ENCODE data around the gene TNNC1.
A peak's percentile ranks its signal among the peaks of the same experiment; 100 is the strongest.

Gene TNNC1

GRCh38 chr3:52415800-52416199 lies 38.0 kb downstream of the TNNC1 start:
- no peak for DNase-seq
- intact Hi-C loops (cut with DNase I) = no loop called here

- no peak for DNase-seq
- intact Hi-C loops (cut with DNase I) = loop anchor here (10.0 kb wide), 1 partner anchor 114 kb away; no protein-coding TSS in a partner anchor
Measured at GRCh38 chr3:52408466-52408865, 45.4 kb downstream of the TNNC1 start.

DNA sequence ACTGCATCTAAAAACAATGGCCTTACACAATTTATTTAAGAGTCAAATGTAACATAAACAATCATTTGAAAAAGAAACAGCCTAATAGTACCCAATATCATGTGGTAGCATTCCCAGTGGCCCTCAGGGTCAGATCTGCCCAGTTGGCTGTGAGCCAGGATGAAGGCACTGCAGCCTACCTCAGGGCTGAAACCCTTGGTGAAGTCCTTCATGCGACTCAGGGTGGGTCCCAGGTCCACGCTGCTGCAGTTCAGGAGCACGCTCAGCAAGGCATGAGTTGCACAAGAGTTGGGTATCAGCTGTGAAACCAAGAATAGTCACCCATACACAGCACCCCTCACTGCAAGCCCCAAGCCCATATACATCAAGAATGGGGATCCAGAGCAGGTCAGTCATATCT lies 46.1 kb downstream of the TNNC1 start:
- intact Hi-C loops (cut with DNase I) = loop anchor here (10.0 kb wide), 1 partner anchor 113 kb away; no protein-coding TSS in a partner anchor
- DNase-seq = peak in 1 of 42 donors; percentile 1

DNA sequence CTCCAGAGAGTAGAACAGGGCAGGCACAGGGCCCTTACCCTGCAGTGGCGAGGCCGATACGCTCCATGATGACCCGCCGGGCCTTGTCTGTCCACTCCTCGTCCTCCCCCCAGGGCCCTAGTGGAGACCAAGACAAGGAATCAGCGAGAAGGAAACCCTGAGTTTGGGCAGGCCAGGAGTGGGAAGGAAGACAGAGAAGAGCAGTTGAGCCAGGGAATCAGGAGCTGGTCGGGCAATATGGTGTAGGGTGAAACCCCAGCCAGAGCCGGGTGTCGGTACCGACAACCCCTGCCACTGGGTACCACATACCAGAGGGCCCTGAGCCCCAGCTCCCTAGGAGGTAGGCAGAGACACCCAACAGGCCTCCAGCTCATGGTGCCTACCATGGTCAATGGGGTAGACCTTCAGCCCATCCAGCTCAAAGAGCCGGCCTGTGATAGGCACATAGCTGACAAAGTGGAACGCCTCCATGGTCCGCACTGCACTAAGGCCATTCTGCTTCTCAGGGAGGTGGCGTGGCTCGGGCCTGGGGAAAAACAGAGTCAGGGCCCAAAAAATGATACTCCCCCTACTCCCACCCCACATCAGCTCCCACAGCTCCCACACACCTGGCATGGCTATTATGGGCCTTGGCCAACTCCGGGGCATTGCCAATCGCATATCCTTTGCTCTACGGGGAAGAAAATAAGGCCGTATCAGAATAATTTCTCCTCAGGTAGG lies 46.9 kb downstream of the TNNC1 start:
- DNase-seq = peak in 1 of 42 donors; percentile 3
- intact Hi-C loops (cut with DNase I) = loop anchor here (10.0 kb wide), 1 partner anchor 112 kb away; no protein-coding TSS in a partner anchor

DNA sequence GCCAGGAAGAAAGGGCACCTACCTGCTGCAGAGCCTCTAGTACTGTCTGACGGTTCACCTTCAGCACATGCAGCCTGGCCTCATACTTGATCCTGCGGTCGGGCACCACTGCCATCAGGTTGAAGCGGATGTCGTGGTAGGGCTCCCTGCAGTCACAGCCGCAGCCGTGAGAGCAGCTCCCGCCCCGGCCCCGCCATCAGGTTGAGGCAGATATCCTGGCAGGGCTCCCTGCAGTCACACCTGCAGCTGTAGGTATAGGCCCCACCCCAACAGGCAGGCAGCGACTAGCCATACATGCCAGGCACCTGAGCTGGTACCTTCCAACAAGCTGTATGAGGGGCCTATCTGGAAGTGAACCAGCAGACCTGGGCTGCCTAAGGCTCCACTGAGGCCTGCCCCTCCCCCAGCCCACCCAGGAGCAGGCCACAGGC lies 47.6 kb downstream of the TNNC1 start:
- no peak for DNase-seq
- intact Hi-C loops (cut with DNase I) = loop anchor here (10.0 kb wide), 1 partner anchor 111 kb away; no protein-coding TSS in a partner anchor

- intact Hi-C loops (cut with DNase I) = loop anchor here (10.0 kb wide), 1 partner anchor 111 kb away; no protein-coding TSS in a partner anchor
- DNase-seq = peak in 1 of 42 donors; percentile 0
Measured at GRCh38 chr3:52405601-52406110, 48.2 kb downstream of the TNNC1 start.

DNA sequence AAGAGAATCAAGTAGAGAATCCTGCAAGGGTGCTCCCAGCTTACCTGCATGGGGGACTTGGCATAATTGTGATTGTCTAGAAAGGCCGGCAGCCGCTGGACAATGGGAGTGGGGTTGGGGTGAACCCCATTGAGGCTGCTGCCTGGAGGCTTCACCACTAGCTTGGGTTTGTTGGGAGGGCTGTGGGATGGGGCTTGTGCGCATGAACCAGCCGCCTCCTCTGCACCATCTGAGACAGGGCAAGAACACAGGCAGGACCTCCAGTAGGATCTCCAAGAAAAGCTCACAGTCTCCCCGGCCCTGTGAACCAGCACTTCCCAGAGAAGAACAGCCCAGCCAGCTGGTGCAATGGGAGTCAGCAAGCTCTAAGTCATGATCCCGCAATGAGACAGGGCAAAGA lies 48.8 kb downstream of the TNNC1 start:
- peak in 1 of 42 donors; percentile 4 for DNase-seq
- intact Hi-C loops (cut with DNase I) = loop anchor here (10.0 kb wide), 1 partner anchor 110 kb away; no protein-coding TSS in a partner anchor

- DNase-seq = peak in 1 of 42 donors; percentile 1
- intact Hi-C loops (cut with DNase I) = loop anchor here (10.0 kb wide), 1 partner anchor 110 kb away; no protein-coding TSS in a partner anchor
Measured at GRCh38 chr3:52404391-52404790, 49.5 kb downstream of the TNNC1 start.

DNA sequence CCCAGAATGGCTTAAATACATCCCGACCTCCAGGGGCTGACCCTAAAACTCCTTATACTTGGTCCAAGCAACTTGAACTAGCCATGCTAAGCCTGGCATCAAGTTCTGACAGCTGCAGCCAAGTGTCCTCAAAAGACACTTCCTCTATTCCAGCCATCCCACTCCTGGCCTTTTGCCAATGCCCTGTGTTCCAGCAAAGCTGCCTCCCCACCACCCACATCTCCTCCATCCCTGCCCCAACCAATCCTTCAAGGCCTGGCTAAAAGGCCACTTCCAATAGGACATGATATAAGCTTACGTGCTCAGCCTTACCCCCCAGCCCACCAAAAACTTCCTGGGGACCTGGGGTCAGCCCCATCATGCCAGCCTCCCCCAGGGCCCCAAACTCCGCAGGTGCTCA lies 49.9 kb downstream of the TNNC1 start:
- intact Hi-C loops (cut with DNase I) = loop anchor here (10.0 kb wide), 1 partner anchor 109 kb away; no protein-coding TSS in a partner anchor
- DNase-seq = peak in 1 of 42 donors; percentile 16

DNA sequence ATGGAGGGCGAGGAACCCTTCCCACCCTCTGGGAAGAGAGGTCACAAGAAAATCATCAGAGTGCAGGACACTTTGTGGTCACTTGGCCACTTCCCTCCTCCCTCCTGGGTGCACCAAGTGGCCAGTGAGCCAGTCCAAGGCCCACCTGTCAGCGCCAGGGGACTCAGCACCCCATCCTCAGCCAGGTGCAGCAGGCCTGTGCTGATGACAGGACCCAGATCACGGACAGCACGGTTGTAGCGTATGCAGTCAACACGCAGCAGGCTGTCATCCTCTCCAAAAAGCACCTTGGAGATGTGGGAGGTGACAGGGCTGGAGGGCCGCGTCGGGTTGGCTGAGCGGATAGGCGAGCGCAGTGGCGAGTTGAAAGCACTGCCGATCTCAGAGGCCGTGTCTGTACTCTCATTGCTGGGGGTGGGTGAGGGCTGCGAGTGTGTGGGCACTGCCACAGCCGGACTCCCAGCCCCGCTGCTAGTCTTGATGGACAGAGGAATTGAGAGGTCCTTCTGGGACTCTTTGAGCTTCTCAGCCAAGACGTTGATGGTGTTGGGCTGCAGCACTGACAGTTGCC lies 50.5 kb downstream of the TNNC1 start:
- peak in 1 of 42 donors; percentile 6 for DNase-seq
- intact Hi-C loops (cut with DNase I) = loop anchor here (10.0 kb wide), 1 partner anchor 109 kb away; no protein-coding TSS in a partner anchor

DNA sequence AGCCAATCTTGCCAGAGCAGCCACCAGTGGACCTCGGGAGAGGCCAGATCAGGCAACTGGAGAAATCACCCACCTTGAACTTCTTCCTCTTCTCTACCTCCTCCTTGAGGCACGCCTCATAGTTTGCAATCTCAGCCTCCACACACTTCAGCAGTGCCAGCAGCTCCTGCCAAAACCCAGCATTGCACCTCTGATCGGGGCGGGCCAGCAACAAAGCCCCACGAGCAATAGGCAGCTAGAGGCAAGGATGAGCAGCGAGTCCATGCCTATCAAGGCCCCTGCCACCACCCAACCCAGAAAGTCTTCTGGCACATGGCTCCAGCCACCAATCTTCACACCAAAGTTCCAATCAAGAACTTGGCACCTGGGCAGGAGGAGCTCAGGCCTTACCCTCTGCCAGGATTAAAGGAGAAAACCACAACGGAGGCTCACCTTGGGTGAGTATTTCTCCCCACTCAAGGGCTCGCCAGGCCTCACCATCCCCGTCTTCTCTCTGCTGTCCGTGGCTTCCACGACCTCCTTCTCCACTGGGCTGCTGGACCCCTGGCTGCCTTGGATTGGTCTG lies 51.1 kb downstream of the TNNC1 start:
- intact Hi-C loops (cut with DNase I) = loop anchor here (10.0 kb wide), 1 partner anchor 108 kb away; no protein-coding TSS in a partner anchor

GRCh38 chr3:52402101-52402521 lies 51.7 kb downstream of the TNNC1 start:
- intact Hi-C loops (cut with DNase I) = loop anchor here (10.0 kb wide), 1 partner anchor 107 kb away; no protein-coding TSS in a partner anchor
- DNase-seq = no peak

More for the DNA sequence above, 51.1 kb downstream of the TNNC1 start:
- DNase-seq = peak in 15 of 42 donors; percentile 23 to 64 (median 47)

GRCh38 chr3:52401551-52401950 lies 52.3 kb downstream of the TNNC1 start:
- intact Hi-C loops (cut with DNase I) = loop anchor here (10.0 kb wide), 1 partner anchor 107 kb away; no protein-coding TSS in a partner anchor
- no peak for DNase-seq
